Activated T-cell treated with anti-CD3 and anti-CD28 coated beads, Interleukin-2, amount 50 U/mL, for 24 hours (primary cell): ENCODE measurements around the gene GGN.
"Not testable (repeated sequence)": the region's sequence is repeated elsewhere in the genome, so short reads cannot be mapped to it uniquely, and the experiment has no call there.

ENCODE experiments used
- DNase-seq: peaks from one replicate; pipeline ENCODE4 v3.0.0-alpha.2; 2020
- H3K27ac Mint-ChIP-seq: 2 replicates; pipeline ENCODE4 v1.8.0; 2020; ENCODE audit warnings: mild to moderate bottlenecking, mixed read lengths
- H3K27me3 Mint-ChIP-seq: 2 replicates; pipeline ENCODE4 v1.8.0; 2020; ENCODE audit warnings: mixed read lengths
- H3K36me3 Mint-ChIP-seq: 2 replicates; pipeline ENCODE4 v1.8.0; 2020; ENCODE audit warnings: low read depth, mixed read lengths
- H3K4me1 Mint-ChIP-seq: 2 replicates; pipeline ENCODE4 v1.8.0; 2020; ENCODE audit warnings: low read depth, mixed read lengths
- H3K4me3 Mint-ChIP-seq: 2 replicates; pipeline ENCODE4 v1.8.0; 2020; ENCODE audit warnings: mild to moderate bottlenecking, moderate library complexity, mixed read lengths
- H3K9me3 Mint-ChIP-seq: 2 replicates; pipeline ENCODE4 v1.8.0; 2020; ENCODE audit warnings: mixed read lengths

The GGN gene

DNA sequence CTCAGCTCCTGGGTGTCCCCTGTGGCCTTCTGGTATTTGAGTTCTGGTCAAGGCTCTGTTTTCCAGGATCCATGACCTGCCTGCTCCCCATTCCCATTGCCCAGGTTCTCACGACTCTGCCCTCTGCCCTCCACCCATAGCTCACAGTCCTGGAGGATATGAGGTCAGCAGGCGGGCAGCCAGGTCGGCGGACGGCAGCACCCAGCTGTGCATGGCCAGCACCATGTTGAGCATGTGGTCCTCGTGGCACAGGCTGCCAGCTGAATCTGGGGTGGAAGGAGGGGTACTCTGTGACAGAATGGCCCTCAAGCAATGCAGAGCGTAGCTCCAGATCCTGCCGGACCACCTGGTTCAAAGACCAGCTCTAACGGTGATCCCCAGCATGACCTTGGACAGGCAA lies 33.1 kb upstream of the GGN start:
- no peak overlapping the region for H3K27ac Mint-ChIP-seq

DNA sequence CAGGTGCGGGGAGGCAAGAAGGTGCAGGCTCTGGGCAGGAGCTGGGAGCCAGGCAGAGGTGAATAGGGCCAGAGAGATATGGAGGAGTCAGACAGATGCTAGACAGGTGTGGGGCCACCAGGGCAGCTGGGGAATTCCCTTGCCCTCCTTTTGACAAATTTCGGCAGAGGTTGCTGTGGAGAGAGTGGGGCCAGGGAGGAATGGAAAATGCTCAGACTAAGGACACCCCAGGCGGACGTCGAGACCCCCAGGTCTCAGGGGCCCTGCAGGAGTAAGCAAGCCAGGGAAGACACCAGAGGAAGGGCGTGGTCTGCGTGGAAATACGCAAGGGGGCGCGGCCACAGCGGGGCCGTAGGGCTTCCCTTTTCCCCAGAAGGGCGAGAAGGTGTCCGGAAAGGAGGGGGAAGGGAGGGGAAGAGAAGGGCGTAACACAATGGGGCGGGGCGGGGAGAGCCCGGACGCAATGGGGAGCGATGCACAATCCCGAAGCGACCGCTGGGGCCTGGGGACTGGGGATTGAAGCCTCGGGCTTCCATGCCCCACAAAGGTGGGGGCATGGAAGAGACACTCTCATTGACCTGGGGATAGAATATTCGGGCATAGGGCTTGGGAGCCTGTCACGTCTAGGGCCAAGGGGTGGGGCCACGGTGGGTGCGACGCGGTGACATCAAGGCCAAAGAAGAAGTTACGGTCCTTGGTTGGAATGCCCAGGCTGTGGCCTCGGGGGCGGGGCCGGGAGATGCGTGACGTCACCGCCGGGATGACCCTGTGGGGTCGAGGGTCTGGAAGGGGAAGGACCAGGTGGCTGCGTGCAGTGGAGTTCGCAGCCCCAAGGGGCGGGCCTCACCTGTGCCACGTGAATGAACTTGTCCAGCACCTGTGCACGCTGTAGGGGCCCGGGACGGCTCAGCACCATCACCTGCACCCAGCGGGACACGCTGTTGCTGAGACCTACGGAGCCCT lies 30.0 kb upstream of the GGN start:
- H3K4me3 Mint-ChIP-seq = peak overlapping the region; percentile 72
- peak; percentile 75 for DNase-seq
- no peaks in the 10 kb centered on the region for H3K9me3 Mint-ChIP-seq
- no peaks in the 10 kb centered on the region for H3K36me3 Mint-ChIP-seq
- H3K27me3 Mint-ChIP-seq = no peaks in the 10 kb centered on the region
- H3K27ac Mint-ChIP-seq = peak overlapping the region; percentile 80
- peaks cover 24% of the 10 kb centered on the region for H3K4me1 Mint-ChIP-seq

More for the DNA sequence above, 33.1 kb upstream of the GGN start:
- no peaks in the 10 kb centered on the region for H3K9me3 Mint-ChIP-seq
- H3K27me3 Mint-ChIP-seq = peaks cover 2% of the 10 kb centered on the region
- H3K36me3 Mint-ChIP-seq = no peaks in the 10 kb centered on the region
- DNase-seq = no peak
- peaks cover 31% of the 10 kb centered on the region for H3K4me1 Mint-ChIP-seq
- H3K4me3 Mint-ChIP-seq = no peak overlapping the region

DNA sequence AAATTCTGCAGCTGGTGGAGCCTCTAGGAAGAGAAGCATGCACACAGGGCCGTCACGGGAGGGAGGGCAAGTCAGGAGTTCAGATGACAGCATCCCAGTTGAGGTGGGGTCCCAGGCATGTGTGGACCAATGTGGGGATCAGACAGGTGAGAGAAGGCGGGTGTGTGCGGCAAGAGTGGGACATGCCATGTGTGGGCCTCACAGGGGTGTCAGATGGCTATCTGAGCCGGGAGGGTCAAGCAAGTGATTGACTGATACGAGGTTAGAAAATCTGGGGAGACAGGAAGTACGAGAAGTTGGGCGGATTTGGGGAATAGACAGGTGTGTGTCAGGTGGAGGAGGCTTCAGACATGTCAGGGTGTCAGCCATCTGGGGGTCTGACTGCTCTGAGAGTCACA lies 29.3 kb upstream of the GGN start:
- Mint-ChIP-seq H3K27me3 (no peaks in the 10 kb centered on the region), H3K27ac (peak overlapping the region; percentile 80), H3K4me3 (peak overlapping the region; percentile 72), H3K36me3 (peaks cover 4% of the 10 kb centered on the region), H3K9me3 (no peaks in the 10 kb centered on the region), H3K4me1 (peaks cover 24% of the 10 kb centered on the region)
- no peak for DNase-seq

DNA sequence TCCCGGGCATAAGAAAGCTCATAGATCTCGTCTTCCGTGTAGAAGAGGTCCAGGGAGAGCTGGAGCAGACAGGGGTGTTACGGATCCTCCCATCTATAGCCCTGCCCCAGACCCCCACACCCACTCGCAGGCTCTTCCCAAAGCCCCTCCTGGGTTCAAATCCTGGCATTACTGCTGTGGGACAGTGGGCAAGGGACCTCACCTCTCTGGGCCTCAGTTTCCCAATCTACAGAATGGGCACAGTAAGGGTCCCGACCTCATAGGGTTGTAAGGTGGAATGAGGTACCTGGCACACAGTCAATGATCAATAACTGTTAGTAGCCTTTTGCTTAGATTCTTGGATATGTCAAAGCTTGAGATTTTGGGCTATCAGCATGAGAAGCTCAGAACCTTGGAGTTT lies 25.6 kb upstream of the GGN start:
- Mint-ChIP-seq H3K9me3 (no peaks in the 10 kb centered on the region), H3K36me3 (peaks cover 11% of the 10 kb centered on the region), H3K4me1 (peaks cover 18% of the 10 kb centered on the region), H3K27ac (no peak overlapping the region), H3K27me3 (no peaks in the 10 kb centered on the region), H3K4me3 (no peak overlapping the region)
- no peak for DNase-seq

DNA sequence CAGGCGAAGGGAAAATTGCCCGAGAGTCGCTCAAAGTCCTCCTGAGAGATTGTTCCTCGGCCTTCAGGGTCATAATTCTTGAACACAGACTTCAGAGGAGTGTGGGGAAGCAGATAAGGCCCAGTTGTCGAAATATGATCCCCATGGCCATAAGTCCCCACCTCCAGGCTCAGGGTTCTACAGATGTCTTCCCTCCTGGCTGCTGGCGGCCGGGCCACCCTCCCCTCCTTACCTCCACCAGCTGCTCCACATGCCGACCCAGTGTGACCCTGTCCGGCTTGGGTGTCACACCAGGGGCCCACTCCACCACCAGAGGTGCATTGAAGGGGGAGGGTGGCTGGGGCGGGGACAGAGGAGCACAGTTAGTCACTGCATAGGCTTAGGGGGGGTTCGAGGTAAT lies 25.1 kb upstream of the GGN start:
- no peak for DNase-seq
- H3K27ac Mint-ChIP-seq = no peak overlapping the region
- H3K27me3 Mint-ChIP-seq = no peaks in the 10 kb centered on the region
- no peaks in the 10 kb centered on the region for H3K9me3 Mint-ChIP-seq
- H3K4me1 Mint-ChIP-seq = peaks cover 14% of the 10 kb centered on the region
- no peak overlapping the region for H3K4me3 Mint-ChIP-seq
- peaks cover 13% of the 10 kb centered on the region for H3K36me3 Mint-ChIP-seq

DNA sequence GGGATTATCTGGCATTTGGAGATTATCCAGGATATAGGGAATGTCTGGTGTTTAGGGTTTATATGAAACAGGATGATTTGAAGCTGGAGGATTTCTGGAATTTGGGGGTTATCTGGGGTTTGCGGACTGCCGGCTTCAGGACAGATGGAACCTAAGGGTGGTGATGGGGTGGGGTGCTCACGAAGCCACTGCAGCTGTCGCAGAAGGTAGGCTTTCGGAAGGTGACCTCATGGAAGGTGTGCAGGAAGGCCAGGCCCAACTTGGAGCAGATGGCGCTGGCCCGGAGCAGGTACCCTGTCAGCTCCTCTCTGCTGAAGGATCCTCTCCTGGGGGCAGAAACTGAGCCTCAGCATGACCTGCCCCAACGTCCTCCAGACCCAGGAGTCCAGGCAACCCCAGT lies 24.7 kb upstream of the GGN start:
- H3K27ac Mint-ChIP-seq = no peak overlapping the region
- no peaks in the 10 kb centered on the region for H3K9me3 Mint-ChIP-seq
- no peak overlapping the region for H3K4me3 Mint-ChIP-seq
- no peaks in the 10 kb centered on the region for H3K27me3 Mint-ChIP-seq
- peaks cover 15% of the 10 kb centered on the region for H3K36me3 Mint-ChIP-seq
- no peak for DNase-seq
- peaks cover 10% of the 10 kb centered on the region for H3K4me1 Mint-ChIP-seq

DNA sequence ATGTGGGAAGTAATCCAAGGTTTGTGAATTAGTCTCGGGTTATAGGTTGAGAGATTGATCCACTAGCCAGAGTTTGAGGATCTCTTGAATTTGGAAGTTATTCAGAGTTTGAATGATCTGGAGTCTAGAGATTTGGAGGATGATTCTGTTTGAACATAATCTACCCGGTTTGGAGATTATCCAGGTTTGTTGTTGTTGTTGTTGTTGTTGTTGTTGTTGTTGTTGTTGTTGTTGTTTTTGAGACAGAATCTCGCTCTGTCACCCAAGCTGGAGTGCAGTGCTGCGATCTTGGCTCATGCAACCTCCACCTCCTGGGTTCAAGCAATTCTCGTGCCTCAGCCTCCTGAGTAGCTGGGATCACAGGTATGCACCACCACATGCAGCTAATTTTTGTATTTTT lies 24.1 kb upstream of the GGN start:
- H3K4me3 Mint-ChIP-seq, H3K9me3 Mint-ChIP-seq, H3K27me3 Mint-ChIP-seq, H3K4me1 Mint-ChIP-seq, DNase-seq, H3K27ac Mint-ChIP-seq: not testable (repeated sequence)
- peaks cover 20% of the 10 kb centered on the region for H3K36me3 Mint-ChIP-seq

DNA sequence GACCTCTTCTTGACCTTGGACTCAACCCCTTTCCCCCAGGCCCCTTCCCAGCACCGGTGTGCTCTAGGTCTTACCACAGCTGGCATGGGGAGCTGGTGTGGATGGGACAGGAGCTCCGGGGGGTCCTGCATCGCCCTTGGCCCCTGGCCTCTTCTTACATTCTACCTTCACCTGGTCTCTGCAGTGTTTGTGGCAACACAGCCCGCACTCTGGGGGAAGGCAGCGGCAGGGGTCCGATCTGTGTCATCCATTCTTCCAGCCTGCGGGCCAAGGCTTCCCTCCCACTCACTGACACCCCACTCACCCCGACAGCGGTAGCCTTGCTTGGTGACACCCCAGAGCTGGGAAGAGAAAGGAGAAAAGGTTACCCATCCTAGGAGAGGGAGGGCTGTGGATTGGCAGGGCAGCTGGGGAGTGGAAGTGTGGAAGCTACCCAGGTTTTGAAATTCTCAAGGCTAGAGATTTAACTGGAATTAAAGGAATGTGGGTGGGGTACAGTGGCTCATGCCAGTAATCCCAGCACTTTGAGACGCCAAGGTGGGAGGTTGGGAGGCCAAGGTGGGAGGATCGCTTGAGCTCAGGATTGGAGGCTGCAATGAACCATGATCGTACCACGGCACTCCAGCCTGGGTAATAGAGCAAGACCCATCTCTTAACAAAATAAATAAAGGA lies 23.3 kb upstream of the GGN start:
- no peak overlapping the region for H3K27ac Mint-ChIP-seq
- no peaks in the 10 kb centered on the region for H3K4me1 Mint-ChIP-seq
- H3K9me3 Mint-ChIP-seq = no peaks in the 10 kb centered on the region
- H3K36me3 Mint-ChIP-seq = peaks cover 25% of the 10 kb centered on the region
- no peak for DNase-seq
- no peaks in the 10 kb centered on the region for H3K27me3 Mint-ChIP-seq
- H3K4me3 Mint-ChIP-seq = no peak overlapping the region

DNA sequence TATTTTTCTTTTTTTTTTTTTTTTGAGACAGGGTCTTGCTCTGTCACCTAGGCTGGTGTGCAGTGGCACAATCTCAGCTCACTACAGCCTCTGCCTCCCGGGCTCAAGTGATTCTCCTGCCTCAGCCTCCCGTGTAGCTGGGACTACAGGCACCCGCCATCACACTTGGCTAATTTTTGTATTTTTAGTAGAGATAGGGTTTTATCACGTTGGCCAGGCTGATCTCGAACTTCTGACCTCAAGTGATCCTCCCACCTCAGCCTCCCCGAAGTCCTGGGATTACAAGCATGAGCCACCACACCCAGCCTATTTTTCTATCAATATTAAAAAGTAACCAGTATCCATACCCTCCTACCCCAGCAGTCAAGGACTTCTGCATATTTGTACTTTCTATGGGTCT lies 22.6 kb upstream of the GGN start:
- not testable (repeated sequence) for H3K27ac Mint-ChIP-seq, H3K4me1 Mint-ChIP-seq, H3K27me3 Mint-ChIP-seq, H3K4me3 Mint-ChIP-seq, H3K9me3 Mint-ChIP-seq, DNase-seq
- peaks cover 28% of the 10 kb centered on the region for H3K36me3 Mint-ChIP-seq

DNA sequence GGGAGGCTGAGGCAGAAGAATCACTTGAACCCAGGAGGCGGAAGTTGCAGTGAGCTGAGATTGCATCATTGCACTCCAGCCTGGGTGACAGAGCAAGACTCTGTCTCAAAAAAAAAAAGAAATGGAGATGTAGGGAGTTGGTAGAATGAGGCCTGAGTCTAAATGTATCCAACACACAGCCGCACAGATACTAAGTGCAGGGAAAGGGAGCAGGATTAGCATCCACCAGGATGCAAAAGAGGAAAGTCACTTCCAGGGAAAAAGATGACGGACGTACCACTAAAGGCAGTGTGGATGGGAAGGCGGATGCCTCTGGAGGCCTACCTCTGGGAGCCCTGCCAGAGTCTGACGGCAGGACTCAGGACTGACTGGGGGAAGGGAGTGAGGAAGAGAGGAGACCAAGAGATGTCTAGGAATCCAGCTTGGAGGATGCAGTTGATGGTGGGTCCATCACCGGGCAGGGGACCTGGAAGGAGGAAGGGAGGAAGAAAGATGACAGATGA lies 21.8 kb upstream of the GGN start:
- DNase-seq = no peak
- peak overlapping the region; percentile 2 for H3K27ac Mint-ChIP-seq
- peaks cover 35% of the 10 kb centered on the region for H3K36me3 Mint-ChIP-seq
- peaks cover 2% of the 10 kb centered on the region for H3K4me1 Mint-ChIP-seq
- H3K4me3 Mint-ChIP-seq = no peak overlapping the region
- H3K27me3 Mint-ChIP-seq = no peaks in the 10 kb centered on the region
- H3K9me3 Mint-ChIP-seq = no peaks in the 10 kb centered on the region

DNA sequence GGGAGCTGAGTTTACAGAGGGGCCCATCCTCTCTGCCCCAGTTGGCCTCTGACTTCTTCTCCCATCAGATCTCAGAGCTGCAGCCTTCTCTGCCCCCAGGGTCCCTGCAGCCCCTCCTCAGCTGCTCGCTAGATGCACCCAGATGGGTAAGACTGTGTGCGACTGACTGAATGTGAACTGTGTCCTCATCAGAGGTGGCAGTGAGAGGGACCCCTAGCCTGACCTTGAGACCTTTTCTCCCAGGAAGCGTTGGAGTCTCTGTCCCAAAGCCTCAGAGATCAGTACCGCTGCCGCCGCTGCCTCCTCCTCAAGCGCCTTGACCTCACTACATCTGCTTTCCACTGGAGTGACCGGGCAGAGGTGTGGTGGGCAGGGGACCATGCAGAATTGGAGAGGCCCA lies 17.4 kb upstream of the GGN start:
- H3K36me3 Mint-ChIP-seq = peaks cover 34% of the 10 kb centered on the region
- H3K4me3 Mint-ChIP-seq = no peak overlapping the region
- H3K27me3 Mint-ChIP-seq = no peaks in the 10 kb centered on the region
- no peak for DNase-seq
- peak overlapping the region; percentile 50 for H3K27ac Mint-ChIP-seq
- peaks cover 15% of the 10 kb centered on the region for H3K4me1 Mint-ChIP-seq
- no peaks in the 10 kb centered on the region for H3K9me3 Mint-ChIP-seq

DNA sequence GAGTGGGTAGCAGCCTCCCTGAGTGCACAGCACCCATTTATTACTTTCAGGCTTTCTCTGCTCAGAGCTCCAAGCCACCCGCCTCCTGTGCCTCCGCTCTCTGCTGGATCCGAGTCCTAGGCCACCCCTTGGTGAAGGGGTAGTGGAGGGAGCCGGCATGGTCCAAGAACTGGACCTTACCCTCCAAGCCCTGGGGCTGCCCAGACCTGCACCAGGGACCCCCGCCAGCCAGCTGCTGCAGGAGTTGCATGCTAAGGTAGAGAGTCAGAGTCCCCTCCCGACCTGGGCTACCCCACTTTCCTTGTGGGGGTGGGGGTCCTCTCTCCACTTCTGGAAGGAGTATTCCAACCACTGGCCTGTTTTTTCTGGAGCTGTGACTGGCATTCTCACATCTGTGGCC lies 17.0 kb upstream of the GGN start:
- H3K27me3 Mint-ChIP-seq = no peaks in the 10 kb centered on the region
- peaks cover 33% of the 10 kb centered on the region for H3K36me3 Mint-ChIP-seq
- H3K9me3 Mint-ChIP-seq = no peaks in the 10 kb centered on the region
- H3K27ac Mint-ChIP-seq = no peak overlapping the region
- DNase-seq = no peak
- peak overlapping the region; percentile 84 for H3K4me3 Mint-ChIP-seq
- H3K4me1 Mint-ChIP-seq = peaks cover 15% of the 10 kb centered on the region

DNA sequence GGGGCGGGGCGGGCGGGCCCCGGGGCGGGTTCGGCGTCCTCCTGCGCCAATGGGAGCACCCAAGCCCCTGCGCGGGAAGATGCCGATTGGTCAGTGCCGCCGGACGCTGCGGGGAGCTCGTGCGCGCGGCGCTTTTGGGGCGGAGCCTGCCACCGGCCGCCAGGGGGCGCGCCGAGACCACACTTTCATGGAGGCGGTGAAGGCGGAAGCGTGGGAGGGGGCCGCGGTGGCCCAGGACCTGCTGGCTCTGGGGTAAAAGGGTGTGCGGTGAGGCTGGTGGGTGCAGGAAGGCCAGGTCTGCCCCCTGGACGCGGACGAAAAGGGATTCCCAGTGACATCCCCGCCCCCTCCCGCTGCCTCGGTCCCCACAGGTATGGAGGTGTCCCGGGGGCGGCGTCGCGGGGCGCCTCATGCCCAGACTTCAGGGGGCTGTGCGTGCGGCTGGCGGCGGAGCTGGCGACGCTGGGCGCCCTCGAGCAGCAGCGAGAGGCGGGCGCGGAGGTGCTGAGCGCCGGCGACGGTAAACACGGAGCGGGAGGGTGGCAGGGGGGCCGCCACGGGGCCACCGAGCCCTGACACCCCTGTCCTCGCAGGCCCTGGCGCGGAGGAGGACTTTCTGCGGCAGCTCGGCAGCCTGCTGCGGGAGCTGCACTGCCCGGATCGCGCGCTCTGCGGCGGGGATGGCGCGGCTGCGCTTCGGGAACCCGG lies 15.3 kb upstream of the GGN start, which contains the start of gene FAM98C:
Gene FAM98C (plus strand): TSS at position 127 of the 708 bp plus-strand sequence. CDS start 61 bp downstream, at position 188.
- DNase-seq = peak; percentile 99

DNA sequence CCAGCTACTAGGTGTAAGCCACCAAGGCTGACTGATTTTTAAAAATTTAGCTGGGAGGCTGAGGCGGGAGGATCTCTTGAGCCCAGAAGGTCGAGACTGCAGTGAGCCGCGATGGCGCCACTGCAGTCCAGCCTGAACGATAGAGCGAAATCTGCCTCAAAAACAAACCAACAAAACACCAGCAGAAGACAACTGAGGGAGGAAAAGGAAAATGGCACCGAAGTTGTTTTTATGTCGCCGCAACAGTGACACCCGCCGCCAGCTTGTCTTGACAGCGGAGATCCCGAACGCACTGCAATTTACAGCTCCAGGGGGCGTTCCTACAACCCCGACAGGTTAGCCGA lies 14.8 kb upstream of the GGN start:
- Mint-ChIP-seq H3K36me3 (peaks cover 24% of the 10 kb centered on the region), H3K27me3 (no peaks in the 10 kb centered on the region), H3K4me3 (peak overlapping the region; percentile 84), H3K4me1 (peaks cover 15% of the 10 kb centered on the region), H3K27ac (peak overlapping the region; percentile 80), H3K9me3 (no peaks in the 10 kb centered on the region)
- DNase-seq = no peak

More for the DNA sequence above, 15.3 kb upstream of the GGN start, which contains the start of gene FAM98C:
- H3K4me1 Mint-ChIP-seq = peaks cover 15% of the 10 kb centered on the region
- H3K9me3 Mint-ChIP-seq = no peaks in the 10 kb centered on the region
- H3K27me3 Mint-ChIP-seq = no peaks in the 10 kb centered on the region
- peaks cover 26% of the 10 kb centered on the region for H3K36me3 Mint-ChIP-seq
- peak within 1 kb of the TSS; percentile 93 for H3K27ac Mint-ChIP-seq
- H3K4me3 Mint-ChIP-seq = peak within 1 kb of the TSS; percentile 84
